Urothelium cell line (cell line): Measurements from ENCODE around the gene DNAAF6.
A peak's percentile ranks its signal among the peaks of the same experiment; 100 is the strongest.
"Not testable (repeated sequence)": the region's sequence is repeated elsewhere in the genome, so short reads cannot be mapped to it uniquely, and the experiment has no call there.

ENCODE experiments used
- DNase-seq: peaks from one replicate; pipeline ENCODE4 v3.0.0; 2011; ENCODE audit warnings: low spot score, mixed read lengths
- FAIRE-seq: peaks from 2 replicates; lab custom pipeline; 2011; peaks lifted over from hg19 to GRCh38; lab: Jason Lieb, UNC

DNAAF6 gene

GRCh38 chrX:107205770-107206696, at the start of gene DNAAF6, which contains the start of gene NUP62CL:
Gene DNAAF6 (plus strand): TSS chrX:107206611. CDS start chrX:107212876, 6,265 bp downstream.
Gene NUP62CL (minus strand): TSS chrX:107206433. CDS start chrX:107175146, 31,287 bp downstream.
- FAIRE-seq (no peak), DNase-seq (peak; percentile 75)

DNA sequence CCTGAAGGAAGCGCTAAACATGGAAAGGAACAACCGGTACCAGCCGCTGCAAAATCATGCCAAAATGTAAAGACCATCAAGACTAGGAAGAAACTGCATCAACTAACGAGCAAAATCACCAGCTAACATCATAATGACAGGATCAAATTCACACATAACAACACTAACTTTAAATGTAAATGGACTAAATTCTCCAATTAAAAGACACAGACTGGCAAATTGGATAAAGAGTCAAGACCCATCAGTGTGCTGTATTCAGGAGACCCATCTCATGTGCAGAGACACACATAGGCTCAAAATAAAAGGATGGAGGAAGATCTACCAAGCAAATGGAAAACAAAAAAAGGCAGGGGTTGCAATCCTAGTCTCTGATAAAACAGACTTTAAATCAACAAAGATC, 48.8 kb upstream of the DNAAF6 start:
- not testable (repeated sequence) for FAIRE-seq, DNase-seq

GRCh38 chrX:107167163-107167921, 39.1 kb upstream of the DNAAF6 start:
- FAIRE-seq (no peak), DNase-seq (no peak)

GRCh38 chrX:107168257-107168656, 38.2 kb upstream of the DNAAF6 start:
- FAIRE-seq, result no peak
- DNase-seq, result no peak

- FAIRE-seq, result no peak
- DNase-seq, result no peak
Measured at GRCh38 chrX:107168712-107169111, 37.7 kb upstream of the DNAAF6 start.

- no peak for DNase-seq
- no peak for FAIRE-seq
Measured at GRCh38 chrX:107171369-107172102, 34.9 kb upstream of the DNAAF6 start.

GRCh38 chrX:107197319-107197718, 9.1 kb upstream of the DNAAF6 start:
- FAIRE-seq, result no peak
- no peak for DNase-seq

- DNase-seq, FAIRE-seq: not testable (repeated sequence)
Measured at GRCh38 chrX:107198074-107198473, 8.3 kb upstream of the DNAAF6 start.

- FAIRE-seq (no peak), DNase-seq (no peak)
Measured at GRCh38 chrX:107199491-107199890, 6.9 kb upstream of the DNAAF6 start.

DNA sequence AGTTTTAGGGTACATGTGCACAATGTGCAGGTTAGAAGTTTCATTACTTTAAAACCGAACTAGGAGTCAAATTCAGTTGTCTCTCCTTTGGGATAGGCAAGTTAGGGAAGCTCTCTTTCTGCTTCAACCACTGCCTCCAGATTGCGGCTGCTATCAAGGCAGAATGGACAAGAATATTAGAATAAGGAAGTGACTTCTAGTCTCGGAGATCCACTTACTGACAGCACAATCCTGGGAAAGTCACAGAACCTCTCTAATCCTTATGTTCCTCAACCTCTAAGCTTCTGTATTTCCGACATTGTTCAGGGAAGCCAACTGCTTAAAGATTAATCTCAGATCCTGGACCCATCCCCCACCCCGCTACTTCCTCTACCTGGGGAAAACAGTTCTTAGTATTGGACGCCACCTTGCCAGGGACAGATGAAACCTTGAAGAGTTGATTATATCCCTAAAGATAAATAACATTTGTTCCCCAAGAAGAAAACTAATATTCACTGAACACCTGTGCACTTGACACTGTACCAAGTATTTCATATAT, 2.3 kb upstream of the DNAAF6 start:
- no peak for DNase-seq
- no peak for FAIRE-seq

- no peak for FAIRE-seq
- no peak for DNase-seq
Measured at GRCh38 chrX:107206697-107207065, 270 bp downstream of the DNAAF6 start.

GRCh38 chrX:107207089-107207488, 678 bp downstream of the DNAAF6 start:
- no peak for DNase-seq

DNA sequence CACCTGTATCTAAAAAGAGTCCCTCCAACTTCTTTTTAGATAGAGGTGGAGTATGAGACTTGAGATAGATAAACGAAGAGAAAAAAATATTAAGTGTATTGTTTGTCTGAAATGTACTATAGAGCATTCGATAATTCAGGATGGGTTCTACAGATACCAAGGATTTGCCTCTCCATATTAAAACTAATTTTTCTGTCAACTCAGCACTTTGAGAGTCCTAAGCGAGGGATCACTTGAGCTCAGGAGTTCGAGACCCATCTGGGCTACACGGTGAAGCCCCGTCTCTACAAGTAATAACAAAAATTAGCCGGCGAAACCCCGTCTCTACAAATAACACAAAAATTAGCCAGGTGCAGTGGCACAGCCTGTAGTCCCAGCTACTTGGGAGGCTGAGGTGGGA, 1.5 kb downstream of the DNAAF6 start:
- FAIRE-seq (no peak), DNase-seq (no peak)

More at GRCh38 chrX:107207089-107207488, 678 bp downstream of the DNAAF6 start:
- no peak for FAIRE-seq

- FAIRE-seq, result no peak
- no peak for DNase-seq
Measured at GRCh38 chrX:107213477-107213876, 7.1 kb downstream of the DNAAF6 start.

GRCh38 chrX:107226757-107227156, 20.3 kb downstream of the DNAAF6 start:
- DNase-seq, result no peak
- no peak for FAIRE-seq

GRCh38 chrX:107227780-107228485, 21.5 kb downstream of the DNAAF6 start:
- no peak for DNase-seq
- no peak for FAIRE-seq

- DNase-seq (no peak), FAIRE-seq (no peak)
Measured at GRCh38 chrX:107228486-107228819, 22.0 kb downstream of the DNAAF6 start.

- no peak for FAIRE-seq
- peak; percentile 13 for DNase-seq
Measured at GRCh38 chrX:107272431-107272921, 66.1 kb downstream of the DNAAF6 start.

GRCh38 chrX:107273795-107274194, 67.4 kb downstream of the DNAAF6 start:
- no peak for DNase-seq
- no peak for FAIRE-seq

DNA sequence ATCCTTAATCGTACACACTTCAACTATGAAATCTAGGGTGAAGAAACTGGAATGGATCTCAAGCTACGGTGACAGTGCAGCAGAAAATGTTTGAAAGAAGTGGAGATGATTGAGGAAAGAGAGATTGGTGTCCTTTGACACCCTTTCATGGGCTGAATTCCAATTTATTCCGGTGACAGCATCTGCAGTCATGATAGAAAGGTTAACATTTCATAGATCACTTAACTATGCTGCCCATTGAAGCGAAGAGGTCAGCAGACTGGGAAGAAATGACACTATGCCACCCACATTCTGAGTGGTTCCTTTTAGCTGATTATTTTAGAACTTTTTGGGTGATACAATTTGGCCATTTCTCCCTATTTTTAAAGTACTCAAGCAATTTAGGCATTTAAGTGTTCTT, 82.3 kb downstream of the DNAAF6 start:
- no peak for FAIRE-seq

More for the DNA sequence above, 82.3 kb downstream of the DNAAF6 start:
- DNase-seq, result no peak
